H9 (cell line): ENCODE measurements around the gene PAQR5. TPM values are rescaled to one million over a fixed set of nuclear protein-coding genes. Genes with fewer than 3 reads are reported as not detected.
"Not testable (repeated sequence)": the region's sequence is repeated elsewhere in the genome, so short reads cannot be mapped to it uniquely, and the experiment has no call there.

Source experiments
- DNase-seq: peaks from one replicate; pipeline ENCODE4 v3.0.0-alpha.2; 2017
- H2AFZ ChIP-seq: one replicate; pipeline ENCODE4 v1.6.1; 2013; ENCODE audit warnings: mild to moderate bottlenecking, low read length, control low read depth, moderate library complexity
- H2AK5ac ChIP-seq: 2 replicates; pipeline ENCODE4 v1.6.1; 2013; ENCODE audit warnings: low read length, control low read depth, mixed read lengths; ENCODE audit not compliant: insufficient read length
- H2BK120ac ChIP-seq: one replicate; pipeline ENCODE4 v1.6.1; 2013; ENCODE audit warnings: low read depth, mild to moderate bottlenecking, low read length, control low read depth, inconsistent platforms; ENCODE audit not compliant: poor library complexity, severe bottlenecking
- H2BK12ac ChIP-seq: 2 replicates; pipeline ENCODE4 v1.6.1; 2013; ENCODE audit warnings: low read length, control low read depth, mixed read lengths, low read depth; ENCODE audit not compliant: insufficient read length
- H2BK15ac ChIP-seq: 2 replicates; pipeline ENCODE4 v1.6.1; 2013; ENCODE audit warnings: low read depth, low read length, control low read depth
- H2BK20ac ChIP-seq: one replicate; pipeline ENCODE4 v1.6.1; 2013; ENCODE audit warnings: low read depth, mild to moderate bottlenecking, low read length, control low read depth, inconsistent platforms; ENCODE audit not compliant: poor library complexity, severe bottlenecking
- H2BK5ac ChIP-seq: 2 replicates; pipeline ENCODE4 v1.6.1; 2013; ENCODE audit warnings: low read length, control low read depth, mixed read lengths; ENCODE audit not compliant: insufficient read length
- H3K14ac ChIP-seq: 2 replicates; pipeline ENCODE4 v1.6.1; 2013; ENCODE audit warnings: low read length, control low read depth; ENCODE audit not compliant: insufficient read depth
- H3K18ac ChIP-seq: 2 replicates; pipeline ENCODE4 v1.6.1; 2013; ENCODE audit warnings: low read depth, mild to moderate bottlenecking, mixed read lengths, low read length, control low read depth; ENCODE audit not compliant: insufficient read length
- H3K23ac ChIP-seq: 2 replicates; pipeline ENCODE4 v1.6.1; 2013; ENCODE audit warnings: low read length, control low read depth, mixed read lengths, low read depth; ENCODE audit not compliant: insufficient read length
- H3K23me2 ChIP-seq: 2 replicates; pipeline ENCODE4 v1.6.1; 2013; ENCODE audit warnings: low read depth, mild to moderate bottlenecking, mixed read lengths, low read length, control low read depth; ENCODE audit not compliant: insufficient read length, poor library complexity, severe bottlenecking
- H3K27ac ChIP-seq: 2 replicates; pipeline ENCODE4 v1.5.1; 2013; ENCODE audit warnings: low read length, control low read depth, mixed read lengths, low read depth; ENCODE audit not compliant: insufficient read length
- H3K27me3 ChIP-seq: 2 replicates; pipeline ENCODE4 v1.6.1; 2013; ENCODE audit warnings: low read length, control low read depth, inconsistent platforms; ENCODE audit not compliant: insufficient read depth
- H3K4ac ChIP-seq: 2 replicates; pipeline ENCODE4 v1.6.1; 2013; ENCODE audit warnings: low read depth, mild to moderate bottlenecking, control low read depth, inconsistent platforms, low read length, moderate library complexity
- H3K4me1 ChIP-seq: 2 replicates; pipeline ENCODE4 v1.6.1; 2013; ENCODE audit warnings: low read length, control low read depth, inconsistent platforms; ENCODE audit not compliant: insufficient read depth
- H3K4me2 ChIP-seq: 2 replicates; pipeline ENCODE4 v1.6.1; 2013; ENCODE audit warnings: low read length, control low read depth, mixed read lengths; ENCODE audit not compliant: insufficient read length, insufficient read depth
- H3K56ac ChIP-seq: 2 replicates; pipeline ENCODE4 v1.6.1; 2013; ENCODE audit warnings: low read depth, mild to moderate bottlenecking, mixed read lengths, low read length, control low read depth; ENCODE audit not compliant: insufficient read length
- H3K79me1 ChIP-seq: 2 replicates; pipeline ENCODE4 v1.6.1; 2013; ENCODE audit warnings: low read depth, mild to moderate bottlenecking, moderate library complexity, low read length, control low read depth, inconsistent platforms; ENCODE audit not compliant: insufficient read depth, poor library complexity, severe bottlenecking
- H3K79me2 ChIP-seq: 2 replicates; pipeline ENCODE4 v1.6.1; 2013; ENCODE audit warnings: low read length, control low read depth, inconsistent platforms; ENCODE audit not compliant: insufficient read depth
- H3K9ac ChIP-seq: 2 replicates; pipeline ENCODE4 v1.6.1; 2013; ENCODE audit warnings: low read length, control low read depth, mixed read lengths; ENCODE audit not compliant: insufficient read length; ENCODE audit errors: extremely low read depth
- H3K9me3 ChIP-seq: one replicate; pipeline ENCODE4 v1.6.1; 2013; ENCODE audit warnings: low read depth, low read length, inconsistent platforms; ENCODE audit not compliant: control insufficient read depth
- H3T11ph ChIP-seq: one replicate; pipeline ENCODE4 v1.6.1; 2013; ENCODE audit warnings: mild to moderate bottlenecking, low read length, control low read depth, inconsistent platforms
- H4K20me1 ChIP-seq: one replicate; pipeline ENCODE4 v1.6.1; 2013; ENCODE audit not compliant: control insufficient read depth, insufficient read length, insufficient read depth
- H4K5ac ChIP-seq: 2 replicates; pipeline ENCODE4 v1.6.1; 2013; ENCODE audit warnings: low read depth, mild to moderate bottlenecking, mixed read lengths, low read length, control low read depth; ENCODE audit not compliant: insufficient read length
- H4K8ac ChIP-seq: replicated peaks from 2 replicates; pipeline ENCODE4 v1.6.1; 2013; ENCODE audit warnings: low read length, control low read depth, mixed read lengths, low read depth; ENCODE audit not compliant: insufficient read length
- H4K91ac ChIP-seq: 2 replicates; pipeline ENCODE4 v1.6.1; 2013; ENCODE audit warnings: low read depth, mild to moderate bottlenecking, moderate library complexity, mixed read lengths, low read length, control low read depth; ENCODE audit not compliant: insufficient read length
- H3K27ac Mint-ChIP-seq, 3 experiments: 2 replicates in 2 of 3; 3 replicates in 1 of 3; pipeline ENCODE4 v1.8.0; 2020 to 2021; ENCODE audit warnings: mixed read lengths in 3 of 3, mild to moderate bottlenecking in 1 of 3, moderate library complexity in 1 of 3
- H3K27me3 Mint-ChIP-seq: 2 replicates; pipeline ENCODE4 v1.8.0; 2021; ENCODE audit warnings: low read depth, mild to moderate bottlenecking, moderate library complexity, mixed read lengths
- H3K36me3 Mint-ChIP-seq, 3 experiments: 2 replicates in 2 of 3; 3 replicates in 1 of 3; pipeline ENCODE4 v1.8.0; 2020 to 2021; ENCODE audit warnings: low read depth in 3 of 3, mixed read lengths in 3 of 3; ENCODE audit not compliant: insufficient read depth in 1 of 3
- H3K4me1 Mint-ChIP-seq, 2 experiments: 2 replicates each; pipeline ENCODE4 v1.8.0; 2020; ENCODE audit warnings: mixed read lengths in 2 of 2
- H3K4me3 Mint-ChIP-seq, 2 experiments: 2 replicates in 1 of 2; 3 replicates in 1 of 2; pipeline ENCODE4 v1.8.0; 2020 to 2021; ENCODE audit warnings: mild to moderate bottlenecking in 2 of 2, mixed read lengths in 2 of 2, moderate library complexity in 1 of 2
- H3K9me3 Mint-ChIP-seq, 2 experiments: 2 replicates in 1 of 2; 3 replicates in 1 of 2; pipeline ENCODE4 v1.8.0; 2020; ENCODE audit warnings: mild to moderate bottlenecking in 2 of 2, mixed read lengths in 2 of 2, moderate library complexity in 1 of 2
- CTCF ChIP-seq: fragments of 200-600 bp; sonication (generic); conservative IDR thresholded peaks from 3 replicates; pipeline ENCODE4 v1.8.0; 2021; ENCODE audit warnings: antibody characterized with exemption, mild to moderate bottlenecking
- WGBS: extraction: QIAGEN DNeasy Blood & Tissue Kit; methylation state at CpG from one replicate; pipeline ENCODE4 v1.1.7; 2013; ENCODE audit warnings: missing lambda C conversion rate, low lambda C conversion rate, mixed read lengths; ENCODE audit not compliant: insufficient read length; ENCODE audit errors: extremely low coverage; 5-methylcytosine and 5-hydroxymethylcytosine counted together
- total RNA-seq: library from RNA; stranded (reverse); gene quantifications from 2 replicates; pipeline ENCODE4 v1.2.1, GENCODE V29; 2021

The PAQR5 gene
- total RNA-seq, 1 experiment from 2014 or later, result 1.6 TPM

DNA sequence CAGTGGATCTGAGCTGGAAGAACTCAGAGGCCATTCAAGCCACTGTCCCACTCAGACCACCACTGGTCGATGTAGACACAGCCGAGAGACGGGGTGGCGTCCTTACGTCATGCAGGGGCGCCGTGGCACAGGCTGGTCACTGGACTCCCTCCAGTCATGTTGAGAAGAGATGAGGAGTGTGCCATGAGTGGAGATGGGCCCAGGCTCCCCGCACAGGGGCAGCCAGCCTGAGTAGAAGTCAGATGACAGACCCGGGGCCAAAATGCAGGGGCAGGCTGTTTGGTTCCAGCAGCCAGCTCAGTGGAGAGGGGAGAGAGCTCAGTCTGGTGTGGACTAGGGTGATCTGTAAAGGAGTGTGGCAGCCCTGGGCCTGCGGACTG lies 82.0 kb downstream of the PAQR5 start:
- Histone ChIP-seq H3K27ac (no peak overlapping the region), H2BK120ac (no peak overlapping the region), H3K23ac (no peak overlapping the region), H4K20me1 (no peaks in the 10 kb centered on the region), H3K56ac (no peak overlapping the region), H3K79me2 (no peaks in the 10 kb centered on the region), H2BK12ac (no peak overlapping the region), H2AFZ (no peak overlapping the region), H3K4ac (no peak overlapping the region), H4K91ac (no peak overlapping the region), H3K4me1 (no peaks in the 10 kb centered on the region), H3K23me2 (no peaks in the 10 kb centered on the region), H2AK5ac (no peak overlapping the region), H3K9me3 (no peaks in the 10 kb centered on the region), H3K18ac (no peak overlapping the region), H2BK20ac (no peak overlapping the region), H4K5ac (no peak overlapping the region), H4K8ac (no peak overlapping the region), H3K14ac (no peak overlapping the region), H3T11ph (no peak overlapping the region), H3K27me3 (no peaks in the 10 kb centered on the region), H2BK15ac (no peak overlapping the region), H3K4me2 (no peak overlapping the region), H2BK5ac (no peak overlapping the region), H3K9ac (no peak overlapping the region), H3K79me1 (no peaks in the 10 kb centered on the region)
- DNase-seq, result no peak
- H3K27ac Mint-ChIP-seq, result peak overlapping the region in 1 of 3 experiments; percentile 2; a peak in 1 of 7 replicates
- H3K4me3 Mint-ChIP-seq, result no peak overlapping the region
- TF ChIP-seq CTCF, result no peak
- peaks cover 11 to 14% of the 10 kb centered on the region in 2 experiments for H3K4me1 Mint-ChIP-seq
- H3K27me3 Mint-ChIP-seq, result peaks cover 2% of the 10 kb centered on the region; the same call in 1 of the 2 replicates
- no peaks in the 10 kb centered on the region for H3K9me3 Mint-ChIP-seq
- H3K36me3 Mint-ChIP-seq, result no peaks in the 10 kb centered on the region
- WGBS, result no CpG with 5 or more reads among the region's 10 CpGs

DNA sequence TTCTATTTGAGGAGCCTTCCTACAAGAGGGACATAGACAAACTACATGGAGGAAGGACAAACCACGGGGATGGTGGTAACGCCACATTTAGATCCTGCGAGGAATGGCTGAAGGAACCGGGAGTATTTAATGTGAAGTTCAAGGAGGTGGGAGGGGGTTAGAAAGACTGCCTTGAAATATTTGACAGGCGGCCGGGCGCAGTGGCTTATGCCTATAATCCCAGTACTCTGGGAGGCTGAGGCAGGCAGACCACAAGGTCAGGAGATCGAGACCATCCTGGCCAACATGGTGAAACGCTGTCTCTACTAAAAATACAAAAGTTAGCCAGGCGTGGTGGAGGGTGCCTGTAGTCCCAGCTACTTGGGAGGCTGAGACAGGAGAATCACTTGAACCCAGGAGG lies 83.5 kb downstream of the PAQR5 start:
- not testable (repeated sequence) for H3K4me3 Mint-ChIP-seq, H2AK5ac ChIP-seq, H2BK5ac ChIP-seq, H3T11ph ChIP-seq, H3K23me2 ChIP-seq, H3K79me2 ChIP-seq, H3K4ac ChIP-seq, H4K91ac ChIP-seq, H3K27ac Mint-ChIP-seq, DNase-seq, H3K56ac ChIP-seq, H4K20me1 ChIP-seq, H3K18ac ChIP-seq, H4K8ac ChIP-seq, H3K36me3 Mint-ChIP-seq, H3K4me2 ChIP-seq, H3K23ac ChIP-seq, H3K27ac ChIP-seq, H3K14ac ChIP-seq, H3K9me3 ChIP-seq, H2BK12ac ChIP-seq, H3K79me1 ChIP-seq, H3K9ac ChIP-seq, H3K27me3 ChIP-seq, H3K9me3 Mint-ChIP-seq, H3K4me1 ChIP-seq, H3K27me3 Mint-ChIP-seq, H2BK15ac ChIP-seq, H2BK120ac ChIP-seq, H2AFZ ChIP-seq, H2BK20ac ChIP-seq, H4K5ac ChIP-seq
- peaks cover 11 to 14% of the 10 kb centered on the region in 2 experiments for H3K4me1 Mint-ChIP-seq
- no CpG with 5 or more reads among the region's 10 CpGs for WGBS
